Activated CD4-positive, alpha-beta T cell treated with anti-CD3 and anti-CD28 coated beads, Interleukin-2, amount 10 ng/mL, durations not matched to agents 7 days and 5 days (primary cell): ENCODE results near the gene ESPN. TPM values are rescaled to one million over a fixed set of nuclear protein-coding genes. Genes with fewer than 3 reads are reported as not detected.
"Not testable (repeated sequence)": the region's sequence is repeated elsewhere in the genome, so short reads cannot be mapped to it uniquely, and the experiment has no call there.

Source experiments
- CTCF ChIA-PET: fragments of 350-600 bp; sonication (Branson Sonifier 250); formaldehyde crosslinking; loops from one replicate; lab custom pipeline; 2021; ENCODE audit warnings: antibody characterized with exemption; lab: Charles Lee
- POLR2A ChIA-PET: fragments of 350-600 bp; sonication (Branson Sonifier 250); formaldehyde crosslinking; loops from one replicate; lab custom pipeline; 2021; ENCODE audit warnings: antibody characterized with exemption; lab: Charles Lee
- DNase-seq: peaks from one replicate; pipeline ENCODE4 v3.0.0-alpha.2; 2020
- H3K27ac Mint-ChIP-seq: one replicate; pipeline ENCODE4 v1.8.0; 2021; ENCODE audit warnings: mild to moderate bottlenecking, moderate library complexity, mixed read lengths
- H3K27me3 Mint-ChIP-seq: one replicate; pipeline ENCODE4 v1.8.0; 2021; ENCODE audit warnings: mixed read lengths
- H3K36me3 Mint-ChIP-seq: one replicate; pipeline ENCODE4 v1.8.0; 2021; ENCODE audit warnings: low read depth, mixed read lengths
- H3K4me1 Mint-ChIP-seq: one replicate; pipeline ENCODE4 v1.8.0; 2021; ENCODE audit warnings: mixed read lengths
- H3K4me3 Mint-ChIP-seq: one replicate; pipeline ENCODE4 v1.8.0; 2021; ENCODE audit warnings: mild to moderate bottlenecking, moderate library complexity, mixed read lengths
- H3K9me3 Mint-ChIP-seq: one replicate; pipeline ENCODE4 v1.8.0; 2021; ENCODE audit warnings: mixed read lengths
- total RNA-seq, 2 experiments: library from RNA; stranded (reverse); gene quantifications; one replicate each; pipeline ENCODE4 v1.2.3, GENCODE V29; 2021

Gene ESPN
- total RNA-seq, 2 experiments from 2014 or later = 0.56 to 0.77 TPM

- H3K27me3 Mint-ChIP-seq = peaks cover 21% of the 10 kb centered on the region
- no peaks in the 10 kb centered on the region for H3K9me3 Mint-ChIP-seq
- no peak overlapping the region for H3K4me3 Mint-ChIP-seq
- no peaks in the 10 kb centered on the region for H3K36me3 Mint-ChIP-seq
- DNase-seq = no peak
- ChIA-PET POLR2A (no interaction called here), CTCF (interaction anchor here (0.6 to 4.3 kb wide), 10 partner anchors 9 to 158 kb away, joined by 3 to 33 read pairs (median 3); no protein-coding TSS in a partner anchor)
- no peak overlapping the region for H3K27ac Mint-ChIP-seq
- H3K4me1 Mint-ChIP-seq = peaks cover 22% of the 10 kb centered on the region
These were observed 64.2 kb downstream of the ESPN start for GRCh38 chr1:6488602-6489382.

- ChIA-PET CTCF (interaction anchor here (0.6 to 4.3 kb wide), 8 partner anchors 12 to 157 kb away, joined by 3 to 33 read pairs (median 4); no protein-coding TSS in a partner anchor), POLR2A (no interaction called here)
- no peaks in the 10 kb centered on the region for H3K36me3 Mint-ChIP-seq
- no peak overlapping the region for H3K27ac Mint-ChIP-seq
- DNase-seq = no peak
- H3K27me3 Mint-ChIP-seq = peaks cover 16% of the 10 kb centered on the region
- peaks cover 22% of the 10 kb centered on the region for H3K4me1 Mint-ChIP-seq
- H3K9me3 Mint-ChIP-seq = no peaks in the 10 kb centered on the region
- no peak overlapping the region for H3K4me3 Mint-ChIP-seq
These were observed 64.8 kb downstream of the ESPN start for GRCh38 chr1:6489383-6489765.

- H3K4me1 Mint-ChIP-seq = peaks cover 22% of the 10 kb centered on the region
- no peaks in the 10 kb centered on the region for H3K36me3 Mint-ChIP-seq
- CTCF ChIA-PET = interaction anchor here (0.6 to 4.3 kb wide), 13 partner anchors 11 to 242 kb away, joined by 3 to 33 read pairs (median 3); no protein-coding TSS in a partner anchor
- H3K9me3 Mint-ChIP-seq = no peaks in the 10 kb centered on the region
- POLR2A ChIA-PET = no interaction called here
- peak overlapping the region; percentile 75 for H3K4me3 Mint-ChIP-seq
- H3K27me3 Mint-ChIP-seq = peaks cover 11% of the 10 kb centered on the region
- peak overlapping the region; percentile 87 for H3K27ac Mint-ChIP-seq
- peak; percentile 80 for DNase-seq
These were observed 65.2 kb downstream of the ESPN start for GRCh38 chr1:6489799-6490180.

GRCh38 chr1:6490181-6491080 lies 65.9 kb downstream of the ESPN start:
- Mint-ChIP-seq H3K27me3 (peaks cover 11% of the 10 kb centered on the region), H3K4me3 (peak overlapping the region; percentile 75), H3K36me3 (no peaks in the 10 kb centered on the region), H3K27ac (peak overlapping the region; percentile 87), H3K9me3 (no peaks in the 10 kb centered on the region), H3K4me1 (peaks cover 22% of the 10 kb centered on the region)
- ChIA-PET CTCF (interaction anchor here (0.6 to 4.3 kb wide), 27 partner anchors 11 to 246 kb away, joined by 3 to 33 read pairs (median 3); partner anchors contain the start of gene DNAJC11), POLR2A (interaction anchor here (0.6 kb wide), 1 partner anchor 27 kb away, joined by 13 read pairs; no protein-coding TSS in a partner anchor)
- peak; percentile 62 for DNase-seq

- Mint-ChIP-seq H3K36me3 (no peaks in the 10 kb centered on the region), H3K4me1 (peaks cover 22% of the 10 kb centered on the region), H3K9me3 (no peaks in the 10 kb centered on the region)
These were observed 66.5 kb downstream of the ESPN start for GRCh38 chr1:6491081-6491449.

GRCh38 chr1:6491480-6491962 lies 66.9 kb downstream of the ESPN start, which contains the start of gene PLEKHG5:
PLEKHG5 (minus strand) TSS chr1:6491667; CDS start chr1:6477571, 14,096 bp downstream.
- ChIA-PET POLR2A (interaction anchor here (0.6 kb wide), 1 partner anchor 28 kb away, joined by 13 read pairs; no protein-coding TSS in a partner anchor), CTCF (interaction anchor here (0.6 to 4.3 kb wide), 16 partner anchors 9 to 820 kb away, joined by 3 to 33 read pairs (median 4); partner anchors contain the start of gene DNAJC11)
- no peak for DNase-seq
- peaks cover 18% of the 10 kb centered on the region for H3K4me1 Mint-ChIP-seq
- H3K4me3 Mint-ChIP-seq = peak within 1 kb of the TSS; percentile 75
- H3K27me3 Mint-ChIP-seq = peaks cover 14% of the 10 kb centered on the region
- H3K36me3 Mint-ChIP-seq = no peaks in the 10 kb centered on the region
- peak within 1 kb of the TSS; percentile 87 for H3K27ac Mint-ChIP-seq
- no peaks in the 10 kb centered on the region for H3K9me3 Mint-ChIP-seq

More at GRCh38 chr1:6491081-6491449, 66.5 kb downstream of the ESPN start:
- no peak for DNase-seq
- H3K4me3 Mint-ChIP-seq = peak overlapping the region; percentile 75
- ChIA-PET CTCF (interaction anchor here (0.6 to 4.3 kb wide), 23 partner anchors 10 to 820 kb away, joined by 3 to 33 read pairs (median 3); partner anchors contain the start of gene DNAJC11), POLR2A (interaction anchor here (0.6 kb wide), 1 partner anchor 27 kb away, joined by 13 read pairs; no protein-coding TSS in a partner anchor)
- H3K27me3 Mint-ChIP-seq = peaks cover 14% of the 10 kb centered on the region
- H3K27ac Mint-ChIP-seq = peak overlapping the region; percentile 87

- no peak for DNase-seq
- Mint-ChIP-seq H3K27me3 (peaks cover 14% of the 10 kb centered on the region), H3K36me3 (no peaks in the 10 kb centered on the region), H3K4me3 (peak overlapping the region; percentile 75), H3K27ac (no peak overlapping the region), H3K9me3 (no peaks in the 10 kb centered on the region), H3K4me1 (peaks cover 17% of the 10 kb centered on the region)
- ChIA-PET POLR2A (no interaction called here), CTCF (interaction anchor here (1.2 to 4.3 kb wide), 4 partner anchors 9 to 143 kb away, joined by 3 to 33 read pairs (median 3); no protein-coding TSS in a partner anchor)
These were observed 67.4 kb downstream of the ESPN start for GRCh38 chr1:6491966-6492365.

GRCh38 chr1:6493834-6494223 lies 69.3 kb downstream of the ESPN start:
- H3K4me3 Mint-ChIP-seq, H3K9me3 Mint-ChIP-seq, DNase-seq, POLR2A ChIA-PET, H3K36me3 Mint-ChIP-seq, H3K27ac Mint-ChIP-seq: not testable (repeated sequence)
- Mint-ChIP-seq H3K4me1 (peaks cover 24% of the 10 kb centered on the region), H3K27me3 (peaks cover 20% of the 10 kb centered on the region)
- CTCF ChIA-PET = interaction anchor here (0.6 to 1.7 kb wide), 2 partner anchors 61 to 210 kb away, joined by 3 to 5 read pairs; partner anchors contain the start of genes NOL9 and TAS1R1

- DNase-seq = no peak
- Mint-ChIP-seq H3K4me3 (no peak overlapping the region), H3K27me3 (peaks cover 20% of the 10 kb centered on the region)
These were observed 70.1 kb downstream of the ESPN start for GRCh38 chr1:6494627-6495026.

GRCh38 chr1:6495041-6495441 lies 70.5 kb downstream of the ESPN start:
- H3K4me1 Mint-ChIP-seq = peaks cover 24% of the 10 kb centered on the region
- no peaks in the 10 kb centered on the region for H3K36me3 Mint-ChIP-seq
- no peak overlapping the region for H3K27ac Mint-ChIP-seq
- ChIA-PET POLR2A (no interaction called here), CTCF (no interaction called here)
- no peak for DNase-seq
- no peaks in the 10 kb centered on the region for H3K9me3 Mint-ChIP-seq
- peaks cover 20% of the 10 kb centered on the region for H3K27me3 Mint-ChIP-seq
- H3K4me3 Mint-ChIP-seq = no peak overlapping the region

More at GRCh38 chr1:6494627-6495026, 70.1 kb downstream of the ESPN start:
- POLR2A ChIA-PET = no interaction called here
- CTCF ChIA-PET = no interaction called here
- Mint-ChIP-seq H3K4me1 (peaks cover 24% of the 10 kb centered on the region), H3K27ac (no peak overlapping the region), H3K36me3 (no peaks in the 10 kb centered on the region), H3K9me3 (no peaks in the 10 kb centered on the region)

GRCh38 chr1:6495540-6496364 lies 71.2 kb downstream of the ESPN start:
- Mint-ChIP-seq H3K36me3 (no peaks in the 10 kb centered on the region), H3K4me1 (peaks cover 24% of the 10 kb centered on the region), H3K9me3 (no peaks in the 10 kb centered on the region), H3K27ac (no peak overlapping the region), H3K4me3 (no peak overlapping the region), H3K27me3 (peaks cover 20% of the 10 kb centered on the region)
- DNase-seq = no peak
- ChIA-PET CTCF (interaction anchor here (0.8 kb wide), 1 partner anchor 206 kb away, joined by 3 read pairs; the partner anchor contains the start of gene DNAJC11), POLR2A (no interaction called here)
